CD4-positive, alpha-beta T cell treated with Interleukin-12 subunit alpha and Interleukin-12 subunit beta, for 1 hour (primary cell): Measurements from ENCODE around the gene IP6K1.
"Not testable (repeated sequence)": the region's sequence is repeated elsewhere in the genome, so short reads cannot be mapped to it uniquely, and the experiment has no call there.

ENCODE experiments used
- DNase-seq: peaks from one replicate; pipeline ENCODE4 v3.0.0-alpha.2; 2020

Gene IP6K1

GRCh38 chr3:49793486-49794085 lies 7.2 kb upstream of the IP6K1 start:
- no peak for DNase-seq

GRCh38 chr3:49792371-49793150 lies 6.2 kb upstream of the IP6K1 start:
- DNase-seq: no peak

GRCh38 chr3:49791571-49791970 lies 5.2 kb upstream of the IP6K1 start:
- DNase-seq: no peak

GRCh38 chr3:49790626-49791411 lies 4.5 kb upstream of the IP6K1 start:
- no peak for DNase-seq

GRCh38 chr3:49788056-49788455 lies 1.7 kb upstream of the IP6K1 start:
- DNase-seq: no peak

- no peak for DNase-seq
These were observed 1.2 kb upstream of the IP6K1 start for GRCh38 chr3:49787536-49787935.

GRCh38 chr3:49787182-49787464 lies 781 bp upstream of the IP6K1 start:
- DNase-seq: no peak

GRCh38 chr3:49785565-49786356 lies 581 bp downstream of the IP6K1 start:
- peak; percentile 34 for DNase-seq

- not testable (repeated sequence) for DNase-seq
These were observed 4.1 kb downstream of the IP6K1 start for GRCh38 chr3:49782277-49782676.

GRCh38 chr3:49781415-49782199 lies 4.7 kb downstream of the IP6K1 start:
- DNase-seq: no peak

GRCh38 chr3:49780975-49781365 lies 5.4 kb downstream of the IP6K1 start:
- DNase-seq: not testable (repeated sequence)

- no peak for DNase-seq
These were observed 6.0 kb downstream of the IP6K1 start for GRCh38 chr3:49780080-49780974.

- DNase-seq: no peak
These were observed 6.8 kb downstream of the IP6K1 start for GRCh38 chr3:49779358-49780079.

- not testable (repeated sequence) for DNase-seq
These were observed 10.2 kb downstream of the IP6K1 start for GRCh38 chr3:49776101-49776500.

- DNase-seq: no peak
These were observed 10.8 kb downstream of the IP6K1 start for GRCh38 chr3:49775538-49775937.

- no peak for DNase-seq
These were observed 13.6 kb downstream of the IP6K1 start for GRCh38 chr3:49772703-49773102.

GRCh38 chr3:49771340-49771938 lies 14.9 kb downstream of the IP6K1 start:
- DNase-seq: no peak

GRCh38 chr3:49769926-49770325 lies 16.4 kb downstream of the IP6K1 start:
- DNase-seq: no peak

GRCh38 chr3:49769286-49769915 lies 16.9 kb downstream of the IP6K1 start:
- no peak for DNase-seq

- DNase-seq: no peak
These were observed 22.4 kb downstream of the IP6K1 start for GRCh38 chr3:49763981-49764380.
